HepG2 (cell line): Measurements from ENCODE around the gene RAD51. TPM values are rescaled to one million over a fixed set of nuclear protein-coding genes. Genes with fewer than 3 reads are reported as not detected.
A peak's percentile ranks its signal among the peaks of the same experiment; 100 is the strongest.

Source experiments
- EED ChIP-seq: sonication (generic); formaldehyde crosslinking; IDR thresholded peaks from 2 replicates; pipeline ENCODE4 v1.5.0; 2020; ENCODE audit warnings: mild to moderate bottlenecking, missing genetic modification reagents
- GATAD1 ChIP-seq: IDR thresholded peaks from 2 replicates; pipeline ENCODE4 v1.6.1; 2016; ENCODE audit warnings: missing genetic modification reagents, missing compliant biosample characterization
- MEF2D ChIP-seq: sonication (generic); formaldehyde crosslinking; IDR thresholded peaks from 2 replicates; pipeline ENCODE4 v1.5.1; 2020; ENCODE audit warnings: mild to moderate bottlenecking, missing genetic modification reagents
- ZFP37 ChIP-seq: sonication (generic); formaldehyde crosslinking; IDR thresholded peaks from 2 replicates; pipeline ENCODE4 v1.4.0; 2020; ENCODE audit warnings: missing genetic modification reagents, borderline replicate concordance
- ZNF468 ChIP-seq: sonication (generic); formaldehyde crosslinking; IDR thresholded peaks from 2 replicates; pipeline ENCODE4 v1.8.0; 2022; ENCODE audit warnings: mild to moderate bottlenecking, moderate library complexity, missing genetic modification reagents
- ZNF570 ChIP-seq: sonication (generic); formaldehyde crosslinking; IDR thresholded peaks from 2 replicates; pipeline ENCODE4 v1.4.0; 2020; ENCODE audit warnings: mild to moderate bottlenecking, missing genetic modification reagents, borderline replicate concordance
- ZNF781 ChIP-seq: sonication (generic); formaldehyde crosslinking; IDR thresholded peaks from 2 replicates; pipeline ENCODE4 v1.5.1; 2020; ENCODE audit warnings: borderline replicate concordance, mild to moderate bottlenecking, missing genetic modification reagents; ENCODE audit errors: not compliant biosample characterization
- polyA plus RNA-seq, 8 experiments: library from polyadenylated mRNA; depleted of rRNA in 3 of 8; stranded (reverse) in 7 of 8; unstranded in 1 of 8; fragments of >200 nt; fragmentation: Illumina TruSeq in 4 of 8; extraction: Trizol in 4 of 8; gene quantifications; 2 replicates each; pipeline versions ENCODE4 v1.2.1 to v1.2.3, GENCODE V29; 2011 to 2016; ENCODE audit warnings: low read depth in 4 of 8, missing spikeins in 1 of 8, mixed read lengths in 1 of 8; ENCODE audit not compliant: insufficient read depth in 1 of 8
- total RNA-seq, 5 experiments: library from RNA; depleted of rRNA; stranded (reverse); fragments of >200 nt; fragmentation: Illumina TruSeq; extraction: Trizol; gene quantifications; 2 replicates each; pipeline ENCODE4 v1.2.3, GENCODE V29; 2016; ENCODE audit warnings: low read depth in 1 of 5
- TF ChIP-seq, protein P1 (sequence below): sonication (generic); formaldehyde crosslinking; IDR thresholded peaks from 2 replicates; pipeline ENCODE4 v1.5.0; 2020; ENCODE audit warnings: mild to moderate bottlenecking, missing genetic modification reagents, borderline replicate concordance
- TF ChIP-seq, protein P2 (sequence below): sonication (generic); formaldehyde crosslinking; IDR thresholded peaks from 2 replicates; pipeline ENCODE4 v1.5.0; 2020; ENCODE audit warnings: missing genetic modification reagents
- TF ChIP-seq, protein P3 (sequence below): sonication (generic); formaldehyde crosslinking; IDR thresholded peaks from 2 replicates; pipeline ENCODE4 v1.8.0; 2022; ENCODE audit warnings: mild to moderate bottlenecking, missing genetic modification reagents
- TF ChIP-seq, protein P4 (sequence below): sonication (generic); formaldehyde crosslinking; IDR thresholded peaks from 2 replicates; pipeline ENCODE4 v1.5.1; 2020; ENCODE audit warnings: mild to moderate bottlenecking, missing genetic modification reagents, borderline replicate concordance
- TF ChIP-seq, protein P5 (sequence below): sonication (generic); formaldehyde crosslinking; IDR thresholded peaks from 2 replicates; pipeline ENCODE4 v1.4.0; 2020; ENCODE audit warnings: missing genetic modification reagents, borderline replicate concordance

RAD51 gene
- total and polyA plus RNA-seq, 2 of the 13 experiments (the other 11 are each of a cell fraction or from before 2014, with no cell fraction given): 8.5 to 12.8 TPM

DNA sequence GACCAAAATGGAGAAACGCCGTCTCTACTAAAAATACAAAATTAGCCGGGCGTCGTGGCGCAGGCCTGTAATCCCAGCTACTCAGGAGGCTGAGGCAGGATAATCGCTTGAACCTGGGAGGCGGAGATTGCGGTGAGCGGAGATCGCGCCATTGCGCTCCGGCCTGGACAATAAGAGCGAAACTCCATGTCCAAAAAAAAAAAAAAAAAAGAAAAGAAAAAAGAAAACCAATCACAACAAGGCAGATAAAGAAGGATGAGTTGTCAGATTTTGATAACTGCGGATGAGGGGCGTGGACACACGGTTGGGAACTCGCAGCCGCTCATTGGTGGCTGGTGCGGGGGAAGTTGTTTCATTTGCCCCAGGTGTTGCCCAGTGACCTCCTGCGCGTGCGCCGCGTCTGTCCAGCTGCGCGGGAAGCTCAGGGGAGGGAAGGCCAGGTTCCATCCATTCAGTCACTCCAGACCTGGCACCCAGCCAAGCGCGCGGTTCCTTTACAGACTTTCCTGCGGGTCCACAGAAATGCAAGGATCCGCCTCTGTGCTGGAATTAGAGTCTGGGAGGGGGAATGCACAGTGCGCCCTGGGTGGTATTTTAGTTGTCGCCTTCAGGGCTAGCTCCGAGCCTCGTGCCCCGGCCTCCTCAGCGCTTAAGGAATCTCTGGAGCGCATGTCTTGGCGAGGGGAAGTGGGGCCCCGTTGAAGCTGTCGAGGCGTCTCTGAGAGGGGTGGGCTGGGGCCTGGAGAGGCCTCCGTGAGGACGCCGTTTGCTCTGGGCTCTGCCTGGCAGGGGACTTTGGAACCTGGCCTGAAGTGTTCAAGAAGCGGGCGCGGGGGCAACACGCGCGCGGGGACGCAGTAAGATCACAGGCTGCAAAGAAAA lies 68.2 kb downstream of the RAD51 start (continued):
- TF ChIP-seq, protein P1, sequence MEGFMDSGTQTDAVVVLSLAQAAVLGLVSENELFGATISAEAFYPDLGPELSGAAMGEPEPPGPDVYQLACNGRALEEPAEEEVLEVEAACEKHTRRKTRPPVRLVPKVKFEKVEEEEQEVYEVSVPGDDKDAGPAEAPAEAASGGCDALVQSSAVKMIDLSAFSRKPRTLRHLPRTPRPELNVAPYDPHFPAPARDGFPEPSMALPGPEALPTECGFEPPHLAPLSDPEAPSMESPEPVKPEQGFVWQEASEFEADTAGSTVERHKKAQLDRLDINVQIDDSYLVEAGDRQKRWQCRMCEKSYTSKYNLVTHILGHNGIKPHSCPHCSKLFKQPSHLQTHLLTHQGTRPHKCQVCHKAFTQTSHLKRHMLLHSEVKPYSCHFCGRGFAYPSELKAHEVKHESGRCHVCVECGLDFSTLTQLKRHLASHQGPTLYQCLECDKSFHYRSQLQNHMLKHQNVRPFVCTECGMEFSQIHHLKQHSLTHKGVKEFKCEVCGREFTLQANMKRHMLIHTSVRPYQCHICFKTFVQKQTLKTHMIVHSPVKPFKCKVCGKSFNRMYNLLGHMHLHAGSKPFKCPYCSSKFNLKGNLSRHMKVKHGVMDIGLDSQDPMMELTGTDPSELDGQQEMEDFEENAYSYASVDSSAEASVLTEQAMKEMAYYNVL (CRISPR knock-in tag): peak; percentile 10
- peak; percentile 85 for TF ChIP-seq ZNF781 (CRISPR knock-in tag)
- TF ChIP-seq, protein P2, sequence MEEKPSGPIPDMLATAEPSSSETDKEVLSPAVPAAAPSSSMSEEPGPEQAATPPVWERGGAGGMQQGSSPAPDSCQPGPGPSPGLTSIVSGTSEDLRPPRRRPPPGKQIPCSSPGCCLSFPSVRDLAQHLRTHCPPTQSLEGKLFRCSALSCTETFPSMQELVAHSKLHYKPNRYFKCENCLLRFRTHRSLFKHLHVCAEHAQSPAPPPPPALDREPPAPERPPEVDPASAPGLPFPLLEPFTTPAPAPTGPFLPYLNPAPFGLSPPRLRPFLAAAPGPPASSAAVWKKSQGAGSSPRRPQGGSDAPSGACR (CRISPR knock-in tag): peak; percentile 77; the same call in 1 of the 2 replicates
- no peak; the same call in 1 of the 2 replicates for TF ChIP-seq ZNF570 (CRISPR knock-in tag)
- TF ChIP-seq, protein P3, sequence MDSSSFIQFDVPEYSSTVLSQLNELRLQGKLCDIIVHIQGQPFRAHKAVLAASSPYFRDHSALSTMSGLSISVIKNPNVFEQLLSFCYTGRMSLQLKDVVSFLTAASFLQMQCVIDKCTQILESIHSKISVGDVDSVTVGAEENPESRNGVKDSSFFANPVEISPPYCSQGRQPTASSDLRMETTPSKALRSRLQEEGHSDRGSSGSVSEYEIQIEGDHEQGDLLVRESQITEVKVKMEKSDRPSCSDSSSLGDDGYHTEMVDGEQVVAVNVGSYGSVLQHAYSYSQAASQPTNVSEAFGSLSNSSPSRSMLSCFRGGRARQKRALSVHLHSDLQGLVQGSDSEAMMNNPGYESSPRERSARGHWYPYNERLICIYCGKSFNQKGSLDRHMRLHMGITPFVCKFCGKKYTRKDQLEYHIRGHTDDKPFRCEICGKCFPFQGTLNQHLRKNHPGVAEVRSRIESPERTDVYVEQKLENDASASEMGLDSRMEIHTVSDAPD: peak; percentile 71
- peak; percentile 87; the same call in 1 of the 2 replicates for TF ChIP-seq ZFP37 (CRISPR knock-in tag)
- peak; percentile 6; the same call in 1 of the 2 replicates for TF ChIP-seq GATAD1 (CRISPR knock-in tag)
- TF ChIP-seq, protein P4, sequence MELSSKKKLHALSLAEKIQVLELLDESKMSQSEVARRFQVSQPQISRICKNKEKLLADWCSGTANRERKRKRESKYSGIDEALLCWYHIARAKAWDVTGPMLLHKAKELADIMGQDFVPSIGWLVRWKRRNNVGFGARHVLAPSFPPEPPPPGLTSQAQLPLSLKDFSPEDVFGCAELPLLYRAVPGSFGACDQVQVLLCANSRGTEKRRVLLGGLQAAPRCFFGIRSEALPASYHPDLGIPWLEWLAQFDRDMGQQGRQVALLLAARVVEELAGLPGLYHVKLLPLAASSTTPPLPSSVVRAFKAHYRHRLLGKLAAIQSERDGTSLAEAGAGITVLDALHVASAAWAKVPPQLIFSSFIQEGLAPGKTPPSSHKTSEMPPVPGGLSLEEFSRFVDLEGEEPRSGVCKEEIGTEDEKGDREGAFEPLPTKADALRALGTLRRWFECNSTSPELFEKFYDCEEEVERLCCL (CRISPR knock-in tag): peak; percentile 50; the same call in 1 of the 2 replicates
- TF ChIP-seq, protein P5, sequence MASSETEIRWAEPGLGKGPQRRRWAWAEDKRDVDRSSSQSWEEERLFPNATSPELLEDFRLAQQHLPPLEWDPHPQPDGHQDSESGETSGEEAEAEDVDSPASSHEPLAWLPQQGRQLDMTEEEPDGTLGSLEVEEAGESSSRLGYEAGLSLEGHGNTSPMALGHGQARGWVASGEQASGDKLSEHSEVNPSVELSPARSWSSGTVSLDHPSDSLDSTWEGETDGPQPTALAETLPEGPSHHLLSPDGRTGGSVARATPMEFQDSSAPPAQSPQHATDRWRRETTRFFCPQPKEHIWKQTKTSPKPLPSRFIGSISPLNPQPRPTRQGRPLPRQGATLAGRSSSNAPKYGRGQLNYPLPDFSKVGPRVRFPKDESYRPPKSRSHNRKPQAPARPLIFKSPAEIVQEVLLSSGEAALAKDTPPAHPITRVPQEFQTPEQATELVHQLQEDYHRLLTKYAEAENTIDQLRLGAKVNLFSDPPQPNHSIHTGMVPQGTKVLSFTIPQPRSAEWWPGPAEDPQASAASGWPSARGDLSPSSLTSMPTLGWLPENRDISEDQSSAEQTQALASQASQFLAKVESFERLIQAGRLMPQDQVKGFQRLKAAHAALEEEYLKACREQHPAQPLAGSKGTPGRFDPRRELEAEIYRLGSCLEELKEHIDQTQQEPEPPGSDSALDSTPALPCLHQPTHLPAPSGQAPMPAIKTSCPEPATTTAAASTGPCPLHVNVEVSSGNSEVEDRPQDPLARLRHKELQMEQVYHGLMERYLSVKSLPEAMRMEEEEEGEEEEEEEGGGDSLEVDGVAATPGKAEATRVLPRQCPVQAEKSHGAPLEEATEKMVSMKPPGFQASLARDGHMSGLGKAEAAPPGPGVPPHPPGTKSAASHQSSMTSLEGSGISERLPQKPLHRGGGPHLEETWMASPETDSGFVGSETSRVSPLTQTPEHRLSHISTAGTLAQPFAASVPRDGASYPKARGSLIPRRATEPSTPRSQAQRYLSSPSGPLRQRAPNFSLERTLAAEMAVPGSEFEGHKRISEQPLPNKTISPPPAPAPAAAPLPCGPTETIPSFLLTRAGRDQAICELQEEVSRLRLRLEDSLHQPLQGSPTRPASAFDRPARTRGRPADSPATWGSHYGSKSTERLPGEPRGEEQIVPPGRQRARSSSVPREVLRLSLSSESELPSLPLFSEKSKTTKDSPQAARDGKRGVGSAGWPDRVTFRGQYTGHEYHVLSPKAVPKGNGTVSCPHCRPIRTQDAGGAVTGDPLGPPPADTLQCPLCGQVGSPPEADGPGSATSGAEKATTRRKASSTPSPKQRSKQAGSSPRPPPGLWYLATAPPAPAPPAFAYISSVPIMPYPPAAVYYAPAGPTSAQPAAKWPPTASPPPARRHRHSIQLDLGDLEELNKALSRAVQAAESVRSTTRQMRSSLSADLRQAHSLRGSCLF (CRISPR knock-in tag): peak; percentile 15; the same call in 1 of the 2 replicates
- peak; percentile 87 for TF ChIP-seq MEF2D (CRISPR knock-in tag)
- TF ChIP-seq ZNF468: peak; percentile 52; the same call in 1 of the 2 replicates
- 0 out of 2 replicates have a peak, but pooled peaks have one; percentile 5 for TF ChIP-seq EED
